Measurements from ENCODE around the gene TLK1. TPM values are rescaled to one million over a fixed set of nuclear protein-coding genes. Genes with fewer than 3 reads are reported as not detected.
A peak's percentile ranks its signal among the peaks of the same experiment; 100 is the strongest.

TLK1 gene
- total RNA-seq, 4 donors from 2014 or later: 7.7 to 14.2 (median 10.0) TPM

- in situ Hi-C loops (cut with MboI; ENCODE audit: low sequenced_read_pairs in 4 of 4): loop anchor here (5.0 to 25.0 kb wide), 2 partner anchors 188 to 443 kb away; partner anchors contain the start of gene TLK1 (in 2 of the 4)
- no peak for TF ChIP-seq POLR2A (IDR thresholded peaks at IDR 0.05)
- TF ChIP-seq CTCF (IDR thresholded peaks at IDR 0.05 in 4 of 5, conservative IDR thresholded peaks at IDR 0.05 in 1 of 5): no peak
- intact Hi-C loops (cut with DNase I; ENCODE audit: low total_unique reads): loop anchor here (5.0 kb wide), 1 partner anchor 458 kb away; the partner anchor contains the start of genes DCAF17 and METTL8
- Histone ChIP-seq H3K4me3 (peak overlapping the region; percentile 65 to 78 (median 74)), H3K27ac (no peak overlapping the region), H3K36me3 (no peaks in the 10 kb centered on the region), H3K27me3 (no peaks in the 10 kb centered on the region), H3K9me3 (no peaks in the 10 kb centered on the region), H3K4me1 (peaks cover 4 to 5% of the 10 kb centered on the region in 2 donors)
- ATAC-seq (peak in 1 of 2 donors; percentile 3), DNase-seq (no peak)
Observed at GRCh38 chr2:170974304-170974993, 186.2 kb downstream of the TLK1 start.

DNA sequence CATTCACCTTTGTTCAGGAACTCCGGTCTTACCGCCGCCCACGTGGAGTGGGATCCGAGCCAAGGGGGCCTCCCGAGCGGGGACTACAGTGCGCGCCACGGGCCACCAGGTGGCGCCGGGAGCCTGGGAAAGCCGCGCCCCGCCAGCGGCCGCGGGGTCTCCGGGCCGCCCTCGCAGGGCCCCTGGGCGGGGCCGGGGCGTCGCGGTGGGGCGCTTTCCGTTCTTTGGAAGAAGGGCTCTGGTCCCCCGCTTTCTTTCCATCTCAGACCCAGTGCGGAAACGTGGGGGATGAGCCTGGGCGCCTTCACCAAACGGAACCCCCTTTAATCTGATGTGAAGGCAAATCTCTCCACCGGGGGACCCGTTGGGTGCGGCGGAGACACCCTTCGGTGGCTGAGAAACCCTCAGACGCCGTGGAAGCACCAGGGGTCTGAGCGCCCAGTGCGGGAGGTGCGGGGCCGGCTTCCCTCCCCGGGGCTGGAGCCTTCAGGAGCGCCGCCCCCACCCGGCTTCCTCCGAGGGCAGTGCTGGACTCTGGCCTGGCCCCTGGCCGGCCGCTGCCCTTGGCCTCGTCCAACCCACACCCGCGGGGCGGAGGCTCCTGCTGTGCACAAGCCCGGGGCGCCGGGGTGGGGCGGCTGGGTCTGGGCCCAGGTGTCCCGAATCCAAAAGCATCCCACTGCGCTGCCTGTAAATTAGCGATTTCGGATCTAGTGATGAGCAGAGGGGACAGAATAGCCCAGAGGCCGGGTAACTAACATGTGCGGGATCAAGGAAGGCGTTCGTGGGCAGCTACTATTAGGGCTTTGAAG lies 187.0 kb downstream of the TLK1 start:
- H3K36me3 ChIP-seq: no peaks in the 10 kb centered on the region
- intact Hi-C loops (cut with DNase I; ENCODE audit: low total_unique reads): loop anchor here (1.0 to 5.0 kb wide), 4 partner anchors 44 to 459 kb away; partner anchors contain the start of genes DCAF17, GORASP2 and METTL8
- peak; percentile 61 to 72 for DNase-seq
- H3K27me3 ChIP-seq: no peaks in the 10 kb centered on the region
- in situ Hi-C loops (cut with MboI; ENCODE audit: low sequenced_read_pairs in 4 of 4): loop anchor here (5.0 to 25.0 kb wide), 2 partner anchors 189 to 444 kb away; partner anchors contain the start of gene TLK1 (in 2 of the 4)
- TF ChIP-seq POLR2A (IDR thresholded peaks at IDR 0.05) (peak; percentile 11 to 13), CTCF (IDR thresholded peaks at IDR 0.05 in 4 of 5, conservative IDR thresholded peaks at IDR 0.05 in 1 of 5) (peak; percentile 82 to 98 (median 97))
- peak overlapping the region; percentile 65 to 78 (median 74) for H3K4me3 ChIP-seq
- no peaks in the 10 kb centered on the region for H3K9me3 ChIP-seq
- ATAC-seq: peak; percentile 93
- H3K27ac ChIP-seq: peak overlapping the region; percentile 56 to 73 (median 64)
- H3K4me1 ChIP-seq: peaks cover 4 to 5% of the 10 kb centered on the region in 2 donors

DNA sequence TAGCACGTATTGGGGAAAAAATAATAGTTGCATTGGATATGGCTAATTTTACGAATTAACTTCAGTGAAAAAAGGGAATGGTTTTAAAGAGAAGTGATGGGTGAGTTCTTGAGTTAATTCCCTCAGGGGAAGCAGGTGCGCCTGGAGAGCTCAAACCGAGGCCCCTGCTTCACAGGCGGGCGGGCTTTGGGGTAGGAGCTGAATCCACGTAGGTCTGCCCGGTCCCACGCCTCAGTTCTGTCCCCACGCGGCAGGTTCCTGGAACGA lies 187.5 kb downstream of the TLK1 start:
- intact Hi-C loops (cut with DNase I; ENCODE audit: low total_unique reads): loop anchor here (1.0 to 5.0 kb wide), 4 partner anchors 44 to 459 kb away; partner anchors contain the start of genes DCAF17, GORASP2 and METTL8
- ATAC-seq (no peak), DNase-seq (no peak)
- Histone ChIP-seq H3K9me3 (no peaks in the 10 kb centered on the region), H3K36me3 (no peaks in the 10 kb centered on the region), H3K4me3 (peak overlapping the region; percentile 65 to 78 (median 74)), H3K4me1 (peaks cover 4 to 5% of the 10 kb centered on the region in 2 donors), H3K27me3 (no peaks in the 10 kb centered on the region), H3K27ac (no peak overlapping the region)
- no peak for TF ChIP-seq CTCF (IDR thresholded peaks at IDR 0.05 in 4 of 5, conservative IDR thresholded peaks at IDR 0.05 in 1 of 5)
- TF ChIP-seq POLR2A (IDR thresholded peaks at IDR 0.05): no peak
- in situ Hi-C loops (cut with MboI; ENCODE audit: low sequenced_read_pairs in 4 of 4): loop anchor here (5.0 to 25.0 kb wide), 2 partner anchors 189 to 444 kb away; partner anchors contain the start of gene TLK1 (in 2 of the 4)

DNA sequence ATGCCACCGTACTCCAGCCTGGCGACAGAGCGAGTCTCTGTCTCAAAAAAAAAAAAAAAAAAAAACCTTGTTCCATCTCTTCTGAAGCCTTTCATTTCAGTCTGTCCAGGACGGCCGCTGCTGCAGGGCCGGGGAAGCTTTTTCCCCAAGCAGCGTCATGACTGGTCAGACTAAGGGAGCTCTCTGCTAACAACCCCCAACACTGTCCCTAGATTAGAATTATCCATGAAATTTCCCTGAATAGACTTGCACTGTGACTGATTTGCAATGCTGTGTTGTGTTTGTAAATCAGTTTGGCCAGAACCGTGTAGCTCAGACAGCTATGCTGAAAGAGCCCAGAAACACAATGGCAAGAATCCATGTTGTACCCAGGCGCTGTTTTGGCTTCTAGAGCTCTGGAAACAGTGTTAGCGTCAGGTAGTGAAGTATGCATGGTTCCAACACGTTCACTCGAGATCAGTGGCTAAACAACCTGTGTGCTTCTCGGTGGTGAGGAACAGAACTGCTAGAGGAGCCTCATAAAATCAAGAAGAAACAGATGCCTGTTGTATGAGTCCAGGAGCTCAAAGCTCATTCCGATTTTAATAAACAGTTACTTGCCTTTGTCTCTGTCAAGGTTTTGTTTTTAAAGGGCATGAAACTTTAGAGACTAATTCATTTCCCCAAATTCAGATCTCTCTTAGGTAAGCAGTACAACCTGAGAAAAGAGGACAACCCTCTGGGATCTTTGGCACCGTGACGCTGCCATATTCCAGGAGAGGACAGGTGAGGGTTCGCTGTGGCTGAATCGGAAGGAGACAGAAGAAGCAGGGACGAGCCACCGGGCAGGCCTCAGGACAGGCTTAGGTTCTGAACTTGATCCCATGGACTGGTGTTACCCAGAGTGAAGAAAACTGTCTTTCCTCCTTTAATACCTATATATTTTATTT lies 188.1 kb downstream of the TLK1 start:
- DNase-seq (no peak), ATAC-seq (no peak)
- Histone ChIP-seq H3K27me3 (no peaks in the 10 kb centered on the region), H3K36me3 (peaks cover 0 to 4% of the 10 kb centered on the region in 2 donors), H3K4me3 (peak overlapping the region; percentile 65 to 78 (median 74)), H3K4me1 (peaks cover 4 to 5% of the 10 kb centered on the region in 2 donors), H3K9me3 (no peaks in the 10 kb centered on the region), H3K27ac (no peak overlapping the region)
- TF ChIP-seq POLR2A (IDR thresholded peaks at IDR 0.05): no peak
- TF ChIP-seq CTCF (IDR thresholded peaks at IDR 0.05 in 4 of 5, conservative IDR thresholded peaks at IDR 0.05 in 1 of 5): no peak
- in situ Hi-C loops (cut with MboI; ENCODE audit: low sequenced_read_pairs in 4 of 4) (loop anchor here (5.0 to 25.0 kb wide), 2 partner anchors 190 to 445 kb away; partner anchors contain the start of gene TLK1 (in 2 of the 4)), intact Hi-C loops (cut with DNase I; ENCODE audit: low total_unique reads) (loop anchor here (1.0 to 5.0 kb wide), 4 partner anchors 43 to 460 kb away; partner anchors contain the start of genes DCAF17, GORASP2 and METTL8)
